ENCODE measurements around the gene RIN1. TPM values are rescaled to one million over a fixed set of nuclear protein-coding genes. Genes with fewer than 3 reads are reported as not detected.

RIN1 gene
- total RNA-seq, 1 donor from 2014 or later: 4.3 TPM

- no peaks in the 10 kb centered on the region for H3K9me3 Mint-ChIP-seq
- DNase-seq (ENCODE audit: low read depth, low spot score): no peak
- H3K4me1 Mint-ChIP-seq: peaks cover 44% of the 10 kb centered on the region
- H3K4me3 Mint-ChIP-seq: peak overlapping the region; percentile 85
- no peak for TF ChIP-seq CTCF (conservative IDR thresholded peaks at IDR 0.05)
- no peaks in the 10 kb centered on the region for H3K36me3 Mint-ChIP-seq (ENCODE audit: low read depth)
- H3K27me3 Mint-ChIP-seq (ENCODE audit: low read depth): peaks cover 27% of the 10 kb centered on the region
- H3K27ac Mint-ChIP-seq (ENCODE audit: unreplicated experiment): no peak overlapping the region
Observed at GRCh38 chr11:66286699-66287098, 49.5 kb downstream of the RIN1 start.

GRCh38 chr11:66285250-66285947, 50.8 kb downstream of the RIN1 start:
- Mint-ChIP-seq H3K27ac (ENCODE audit: unreplicated experiment) (peak overlapping the region; percentile 78), H3K4me1 (peaks cover 48% of the 10 kb centered on the region), H3K9me3 (no peaks in the 10 kb centered on the region), H3K27me3 (ENCODE audit: low read depth) (peaks cover 26% of the 10 kb centered on the region), H3K4me3 (peak overlapping the region; percentile 80), H3K36me3 (ENCODE audit: low read depth) (no peaks in the 10 kb centered on the region)
- TF ChIP-seq CTCF (conservative IDR thresholded peaks at IDR 0.05): no peak
- DNase-seq (ENCODE audit: low read depth, low spot score): no peak

- peak overlapping the region; percentile 61 for H3K4me3 Mint-ChIP-seq
- H3K4me1 Mint-ChIP-seq: peaks cover 48% of the 10 kb centered on the region
Observed at GRCh38 chr11:66284526-66285078, 51.6 kb downstream of the RIN1 start.

GRCh38 chr11:66283461-66284105, 52.7 kb downstream of the RIN1 start:
- no peak overlapping the region for H3K27ac Mint-ChIP-seq (ENCODE audit: unreplicated experiment)
- peaks cover 51% of the 10 kb centered on the region for H3K4me1 Mint-ChIP-seq
- H3K4me3 Mint-ChIP-seq: peak overlapping the region; percentile 90
- no peaks in the 10 kb centered on the region for H3K9me3 Mint-ChIP-seq
- H3K27me3 Mint-ChIP-seq (ENCODE audit: low read depth): peaks cover 17% of the 10 kb centered on the region
- no peak for DNase-seq (ENCODE audit: low read depth, low spot score)
- no peaks in the 10 kb centered on the region for H3K36me3 Mint-ChIP-seq (ENCODE audit: low read depth)
- TF ChIP-seq CTCF (conservative IDR thresholded peaks at IDR 0.05): no peak

More at GRCh38 chr11:66284526-66285078, 51.6 kb downstream of the RIN1 start:
- no peaks in the 10 kb centered on the region for H3K9me3 Mint-ChIP-seq
- TF ChIP-seq CTCF (conservative IDR thresholded peaks at IDR 0.05): no peak
- no peak for DNase-seq (ENCODE audit: low read depth, low spot score)
- H3K27ac Mint-ChIP-seq (ENCODE audit: unreplicated experiment): no peak overlapping the region
- H3K36me3 Mint-ChIP-seq (ENCODE audit: low read depth): no peaks in the 10 kb centered on the region
- H3K27me3 Mint-ChIP-seq (ENCODE audit: low read depth): peaks cover 18% of the 10 kb centered on the region

GRCh38 chr11:66282468-66283455, 53.5 kb downstream of the RIN1 start:
- TF ChIP-seq CTCF (conservative IDR thresholded peaks at IDR 0.05): peak; percentile 97
- Mint-ChIP-seq H3K27me3 (ENCODE audit: low read depth) (peaks cover 15% of the 10 kb centered on the region), H3K4me3 (peak overlapping the region; percentile 90), H3K9me3 (no peaks in the 10 kb centered on the region), H3K27ac (ENCODE audit: unreplicated experiment) (no peak overlapping the region), H3K4me1 (peaks cover 46% of the 10 kb centered on the region), H3K36me3 (ENCODE audit: low read depth) (no peaks in the 10 kb centered on the region)
- DNase-seq (ENCODE audit: low read depth, low spot score): peak; percentile 99
